Fibroblast of the conjunctiva (primary cell): Measurements from ENCODE around the gene RCBTB1.
"Not testable (repeated sequence)": the region's sequence is repeated elsewhere in the genome, so short reads cannot be mapped to it uniquely, and the experiment has no call there.

Source experiments
- DNase-seq: peaks from one replicate; pipeline ENCODE4 v3.0.0-alpha.2; 2010; ENCODE audit warnings: low read depth

RCBTB1 gene

DNA sequence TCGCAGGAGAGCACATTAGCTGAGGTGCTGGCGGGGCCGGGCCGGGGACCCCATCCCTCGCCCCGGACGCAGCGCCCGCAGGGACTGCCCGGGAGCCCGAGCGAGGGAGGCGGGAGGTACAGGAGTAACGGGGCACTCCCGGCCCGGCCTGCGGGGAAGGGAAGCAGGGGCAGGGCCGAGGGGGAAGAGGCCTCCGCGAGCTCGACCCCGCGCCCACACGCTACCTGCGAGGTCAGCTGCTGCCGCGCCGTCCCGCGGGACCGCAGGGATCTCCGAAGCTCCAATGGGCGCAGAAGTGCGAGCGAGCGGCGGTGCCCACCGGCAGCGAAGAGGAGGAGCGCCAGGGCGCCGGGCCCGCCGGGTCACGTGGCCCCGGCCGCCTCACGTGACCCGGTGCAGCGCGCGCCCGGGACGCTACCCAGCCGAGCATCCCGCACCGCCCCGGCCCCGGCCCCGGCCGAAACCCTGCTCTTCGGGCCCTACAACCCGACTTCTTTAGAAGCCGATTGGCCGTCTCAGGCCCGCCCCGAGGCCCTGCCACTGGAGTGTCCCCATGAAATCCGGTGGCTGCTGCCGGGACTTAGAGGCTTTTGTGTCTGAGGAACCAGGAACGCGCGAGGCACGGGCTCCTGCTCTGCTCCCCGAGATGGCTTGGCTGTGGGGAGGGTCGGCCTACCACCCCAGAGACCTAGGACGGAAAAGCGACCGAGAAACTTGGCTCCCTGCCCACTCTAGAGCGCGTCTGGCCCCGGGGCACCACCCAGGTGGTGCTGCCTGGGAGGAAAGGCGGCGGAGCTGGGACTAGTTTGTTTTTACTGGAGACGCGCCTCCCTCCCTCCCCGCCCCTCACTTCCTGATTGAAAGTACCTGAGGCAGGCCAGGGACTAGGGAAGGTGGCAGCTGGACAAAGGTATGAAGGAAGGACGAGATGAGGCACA lies at the start of gene RCBTB1:
Gene RCBTB1 (minus strand): TSS at position 339 of the 938 bp plus-strand sequence. CDS start 18,279 bp downstream, outside the sequence.
- DNase-seq = peak; percentile 6

DNA sequence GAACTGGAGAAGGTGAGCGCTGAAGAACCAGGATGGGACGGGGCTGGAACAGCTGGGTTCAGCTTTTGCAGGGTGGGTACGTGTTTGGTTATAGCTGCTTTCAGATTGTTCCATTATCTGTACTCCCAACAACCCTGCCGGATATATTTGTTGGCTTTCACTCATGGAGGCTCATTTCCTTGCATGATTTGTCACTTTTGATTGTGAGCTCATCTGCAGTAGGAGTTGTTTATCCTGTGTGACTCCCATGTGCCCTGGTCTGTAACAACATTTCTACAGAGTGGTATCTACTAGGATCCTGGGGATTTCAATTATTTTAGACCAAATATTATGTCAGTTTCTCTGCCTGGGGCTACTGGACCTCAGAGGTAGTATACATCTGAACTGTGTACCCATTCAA lies 48.4 kb upstream of the RCBTB1 start:
- DNase-seq = no peak

DNA sequence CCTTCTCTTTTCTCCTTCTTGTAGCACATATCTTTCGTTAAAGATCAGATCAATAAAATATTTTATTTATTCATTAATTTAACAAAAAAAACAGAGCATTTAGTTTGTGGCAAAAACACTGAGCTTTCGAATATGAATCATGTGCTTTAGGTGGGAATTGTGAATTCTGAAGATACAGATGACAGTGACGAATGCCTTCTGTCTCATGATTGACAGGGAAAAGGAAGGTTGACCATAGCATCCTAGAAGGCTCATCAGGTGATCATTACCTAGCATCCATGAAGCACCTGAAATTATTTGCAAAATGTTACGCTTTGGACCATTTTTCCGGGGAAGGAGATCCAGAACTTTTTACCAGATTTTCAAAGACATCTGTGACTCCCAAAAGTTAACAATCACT lies 46.8 kb upstream of the RCBTB1 start:
- DNase-seq = no peak

DNA sequence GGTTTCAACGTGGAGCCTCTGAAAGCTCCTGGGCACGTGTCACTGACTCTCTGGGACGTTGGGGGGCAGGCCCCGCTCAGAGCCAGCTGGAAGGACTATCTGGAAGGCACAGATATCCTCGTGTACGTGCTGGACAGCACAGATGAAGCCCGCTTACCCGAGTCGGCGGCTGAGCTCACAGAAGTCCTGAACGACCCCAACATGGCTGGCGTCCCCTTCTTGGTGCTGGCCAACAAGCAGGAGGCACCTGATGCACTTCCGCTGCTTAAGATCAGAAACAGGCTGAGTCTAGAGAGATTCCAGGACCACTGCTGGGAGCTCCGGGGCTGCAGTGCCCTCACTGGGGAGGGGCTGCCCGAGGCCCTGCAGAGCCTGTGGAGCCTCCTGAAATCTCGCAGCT lies 45.2 kb upstream of the RCBTB1 start:
- no peak for DNase-seq

DNA sequence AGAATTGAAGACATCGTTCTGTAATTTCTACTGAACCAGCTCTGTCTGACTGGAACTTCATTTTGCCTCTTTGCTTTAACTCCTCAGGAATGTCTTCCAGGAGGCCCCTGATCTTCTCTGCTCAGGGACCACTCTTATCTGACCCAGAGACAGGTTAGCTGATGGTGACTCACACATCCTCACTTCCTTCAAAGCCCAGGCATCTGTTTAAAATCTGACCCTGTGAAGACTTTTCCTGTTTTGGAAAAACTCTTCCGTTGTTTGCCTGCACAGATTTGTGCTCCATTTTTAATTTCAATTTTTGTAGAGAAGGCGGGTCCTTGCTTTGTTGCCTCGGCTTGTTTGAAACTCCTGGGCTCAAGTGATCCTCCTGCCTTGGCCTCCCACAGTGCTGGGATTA lies 44.6 kb upstream of the RCBTB1 start:
- no peak for DNase-seq

DNA sequence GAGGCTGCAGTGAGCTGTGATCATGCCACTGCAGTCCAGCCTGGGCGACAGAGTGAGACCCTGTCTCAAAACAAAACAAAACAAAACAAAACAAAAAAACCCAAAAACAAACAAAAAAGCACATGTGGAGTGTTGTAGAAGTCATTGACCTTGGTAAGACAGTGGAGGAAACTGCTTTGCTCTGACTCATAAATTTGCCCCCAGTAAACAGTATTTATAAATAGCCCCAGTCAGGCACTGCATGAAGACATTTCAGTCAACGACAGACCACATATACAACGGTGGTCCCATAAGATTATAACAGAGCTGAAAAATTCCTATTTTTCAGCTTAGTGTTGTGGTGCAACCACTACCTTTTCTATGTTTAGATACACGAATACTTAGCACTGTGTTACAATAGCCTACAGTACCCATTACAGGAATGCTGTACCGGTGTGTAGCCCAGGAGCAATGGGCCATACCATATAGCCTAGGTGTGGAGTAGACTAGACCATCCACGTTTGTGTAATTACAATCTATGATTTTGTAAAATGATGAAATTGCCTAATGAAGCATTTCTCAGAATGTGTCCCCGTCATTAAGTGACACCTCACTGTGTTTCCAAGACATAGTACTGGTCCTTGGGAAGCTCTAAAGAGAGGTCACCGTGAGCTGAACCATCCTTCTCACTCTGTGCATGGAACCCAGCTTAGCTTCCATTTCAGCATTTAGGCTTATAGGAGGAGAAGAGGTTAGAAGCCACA lies 44.0 kb upstream of the RCBTB1 start:
- DNase-seq = no peak

DNA sequence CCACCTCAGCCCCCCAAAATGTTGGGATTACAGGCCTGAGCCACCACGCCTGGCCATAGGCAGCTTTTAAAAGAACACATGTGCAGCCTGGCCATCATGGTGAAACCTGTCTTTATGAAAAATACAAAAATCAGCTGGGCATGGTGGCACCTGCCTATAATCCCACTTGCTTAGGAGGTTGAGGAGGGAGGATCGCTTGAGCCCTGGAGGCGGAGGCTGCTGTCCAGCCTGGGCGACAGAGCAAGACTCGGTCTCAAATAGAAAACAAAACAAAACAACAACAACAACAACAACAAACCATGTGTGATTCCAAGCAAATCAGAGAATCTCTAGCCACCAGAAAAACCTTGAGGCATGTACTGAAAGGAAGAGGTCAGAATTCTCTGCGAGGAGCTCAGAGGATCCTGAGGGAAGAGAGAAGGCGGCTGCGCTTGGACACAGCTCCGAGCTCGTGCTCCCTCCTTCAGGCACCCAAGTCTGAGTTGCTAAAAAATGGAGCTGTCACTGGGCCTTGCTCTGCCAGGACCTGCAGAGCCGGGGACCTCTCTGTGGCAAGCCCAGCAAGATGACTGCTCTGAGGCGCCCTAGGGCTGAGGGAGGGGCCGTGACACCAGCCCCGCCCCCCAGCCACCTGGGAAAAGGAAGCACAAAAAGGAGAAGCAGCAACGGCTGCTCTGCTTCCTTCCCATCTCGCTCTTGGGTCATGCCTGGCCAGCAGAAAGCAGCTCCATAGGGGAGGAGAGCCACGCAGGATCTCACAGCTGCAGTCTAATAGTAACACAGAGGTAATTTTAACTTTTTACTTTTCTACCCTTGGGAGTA lies 42.7 kb upstream of the RCBTB1 start, which contains the start of gene ARL11:
Gene ARL11 (plus strand): TSS at position 677 of the 822 bp plus-strand sequence. CDS start 1,941 bp downstream, outside the sequence.
- DNase-seq = no peak

DNA sequence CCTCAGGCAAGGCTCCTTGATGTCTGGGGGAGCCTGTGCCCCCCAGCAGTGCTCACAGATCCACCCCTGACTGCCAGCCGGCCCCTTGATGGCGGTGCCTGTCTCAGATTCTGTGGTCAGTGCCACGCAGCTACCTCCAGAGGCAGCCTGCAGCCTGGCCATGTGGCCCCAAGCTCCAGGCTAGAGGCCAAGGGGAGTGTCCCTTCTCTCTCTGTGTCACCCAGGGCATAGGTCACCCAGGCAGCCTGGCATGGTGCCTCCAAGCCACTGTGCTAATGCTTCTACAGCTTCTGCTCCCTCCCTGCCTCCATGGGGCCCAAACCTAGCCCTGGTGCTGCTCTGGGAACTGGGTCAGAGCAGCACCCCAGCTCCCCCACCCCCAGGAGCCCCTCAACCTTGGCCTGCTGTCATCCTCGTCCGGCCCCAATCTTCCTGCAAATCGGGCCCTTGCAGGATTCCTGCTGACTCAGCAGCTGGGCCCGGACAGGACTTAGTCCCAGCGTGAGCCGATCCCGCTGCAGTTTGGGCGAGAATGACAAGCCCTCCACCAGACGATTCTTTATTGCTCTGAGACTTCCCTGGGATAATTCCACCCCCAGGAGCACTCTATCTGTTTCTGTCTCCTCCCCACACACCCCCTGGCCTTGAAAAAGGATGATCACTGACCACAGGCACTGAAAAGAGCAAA lies 40.2 kb upstream of the RCBTB1 start:
- DNase-seq = no peak

DNA sequence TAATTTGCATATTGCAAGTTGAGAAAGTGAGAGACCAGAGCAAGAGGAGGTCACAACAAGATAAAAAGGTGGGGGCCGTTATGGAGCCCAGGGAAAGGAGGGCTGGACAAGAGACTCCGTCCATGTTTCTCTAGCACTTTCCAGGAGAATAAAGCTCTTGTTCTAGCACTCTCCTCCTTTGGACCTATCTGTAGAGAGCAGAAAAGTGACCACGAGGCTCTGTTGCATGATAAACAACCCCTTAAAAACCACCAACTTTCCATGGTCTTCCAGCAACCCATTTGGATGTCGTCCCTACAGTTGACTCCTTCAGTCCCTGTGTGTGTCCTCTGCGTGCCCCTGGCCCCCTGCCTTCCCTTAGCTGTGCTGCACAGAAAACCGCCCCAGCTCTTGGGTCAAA lies 38.9 kb upstream of the RCBTB1 start:
- DNase-seq = no peak

DNA sequence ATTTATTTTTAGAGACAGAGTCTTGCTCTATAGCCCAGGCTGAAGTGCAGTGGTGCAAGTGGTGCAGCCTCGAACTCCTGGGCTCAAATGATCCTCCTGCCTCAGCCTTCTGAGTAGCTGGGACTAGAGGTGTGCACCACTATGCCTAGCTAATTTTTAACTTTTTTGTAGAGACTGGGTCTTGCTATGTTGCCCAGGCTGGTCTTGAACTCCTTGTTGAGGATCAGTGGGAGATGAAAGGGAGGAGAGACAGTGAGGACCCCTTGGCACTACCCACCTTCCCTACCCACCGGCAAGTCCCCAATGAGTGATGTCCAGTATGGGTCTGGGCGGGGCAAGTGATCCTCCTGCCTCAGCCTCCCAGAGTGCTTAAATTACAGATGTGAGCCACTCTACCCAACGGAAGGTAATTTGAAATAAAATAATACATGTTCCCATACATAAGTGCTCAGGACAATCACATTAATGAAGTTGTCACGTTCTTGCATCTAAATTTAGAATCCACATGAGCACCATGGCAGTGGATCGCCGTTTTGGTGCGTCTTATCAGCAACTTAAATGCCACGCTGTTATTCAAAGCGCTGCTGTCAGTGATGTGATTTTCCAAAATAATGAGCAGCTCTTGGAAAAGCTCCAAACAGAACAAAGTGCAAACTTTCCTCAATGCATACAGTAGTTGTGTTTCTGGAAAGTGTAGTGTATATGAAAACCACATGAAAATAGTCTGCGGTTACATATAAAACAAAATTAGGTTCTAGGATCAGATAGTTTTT lies 37.0 kb upstream of the RCBTB1 start:
- DNase-seq = no peak

DNA sequence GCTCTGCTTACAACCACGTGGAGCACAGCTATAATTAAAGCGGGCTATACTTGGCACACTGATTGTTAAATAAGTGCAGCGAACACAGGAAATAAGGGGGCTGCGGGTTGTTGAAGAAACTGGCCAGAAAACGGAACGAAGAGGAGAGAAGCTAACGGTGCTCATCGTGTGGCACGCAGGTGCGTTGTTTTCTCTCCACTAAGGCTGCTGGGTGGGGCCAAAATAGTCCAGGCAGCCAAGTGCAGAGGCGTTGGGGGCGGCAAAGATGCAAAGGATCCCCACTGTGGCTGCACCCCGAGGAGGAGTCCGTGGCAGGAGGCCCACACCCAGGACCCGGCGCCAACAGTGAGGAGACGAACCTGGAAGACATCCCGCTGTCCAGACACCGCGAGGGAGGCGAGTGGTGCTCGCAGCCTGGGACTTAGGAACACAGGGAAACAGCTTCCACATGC lies 34.8 kb upstream of the RCBTB1 start:
- DNase-seq = no peak

DNA sequence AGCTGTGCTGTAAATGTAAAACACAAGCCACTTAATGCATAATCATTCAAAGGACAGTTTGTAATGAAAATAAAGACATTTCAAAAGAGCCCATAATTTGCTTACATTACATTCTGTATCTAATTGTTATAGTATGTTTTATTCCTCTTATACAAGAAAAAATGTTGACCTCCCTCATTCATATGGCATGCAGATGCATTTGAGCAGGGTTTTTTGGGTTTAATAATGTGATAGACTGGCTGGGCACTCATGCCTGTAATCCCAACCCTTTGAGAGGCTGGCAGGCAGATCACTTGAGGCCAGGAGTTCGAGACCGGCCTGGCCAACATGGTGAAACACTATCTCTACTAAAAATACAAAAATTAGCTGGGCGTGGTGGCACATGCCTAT lies 31.3 kb upstream of the RCBTB1 start:
- no peak for DNase-seq

DNA sequence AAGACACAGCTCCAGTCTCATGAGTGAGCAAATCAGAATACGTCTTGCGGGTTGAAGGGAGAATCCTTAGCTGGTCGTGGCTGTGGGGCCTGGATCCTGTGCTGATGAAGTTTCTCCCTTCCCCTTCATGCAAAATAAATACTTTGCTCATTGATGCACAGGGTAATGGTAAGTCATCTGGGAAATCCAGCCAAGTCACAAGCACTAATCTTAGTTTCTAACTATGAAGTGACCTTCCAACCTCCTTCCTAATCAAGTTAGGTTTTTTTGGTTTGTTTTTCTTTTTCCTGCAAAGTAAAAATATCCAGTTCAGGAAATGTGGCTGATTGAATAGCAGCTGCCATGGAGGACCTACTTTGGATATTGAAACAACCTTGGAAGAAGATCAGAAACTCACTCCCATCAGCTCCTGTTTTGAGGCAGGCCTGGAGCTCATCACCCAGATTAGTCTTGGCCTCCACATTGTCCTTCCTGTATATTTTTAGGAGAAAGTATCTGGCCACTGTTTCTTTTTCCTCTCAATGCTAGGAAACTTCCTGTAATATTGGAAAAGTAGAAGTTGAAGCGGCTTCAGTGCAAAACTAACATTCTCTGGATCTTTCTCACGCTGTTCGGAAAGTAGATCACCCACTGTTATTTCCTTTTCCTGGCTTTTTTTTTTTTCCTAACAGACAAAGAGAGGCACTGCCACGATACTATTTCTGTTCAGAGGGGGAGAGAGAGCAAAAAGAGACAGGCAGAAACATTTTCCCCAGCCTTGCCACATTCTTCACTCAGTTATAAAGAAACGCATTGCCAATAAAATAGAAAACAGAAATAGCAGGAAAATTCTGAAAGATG lies 30.7 kb upstream of the RCBTB1 start:
- DNase-seq = no peak

DNA sequence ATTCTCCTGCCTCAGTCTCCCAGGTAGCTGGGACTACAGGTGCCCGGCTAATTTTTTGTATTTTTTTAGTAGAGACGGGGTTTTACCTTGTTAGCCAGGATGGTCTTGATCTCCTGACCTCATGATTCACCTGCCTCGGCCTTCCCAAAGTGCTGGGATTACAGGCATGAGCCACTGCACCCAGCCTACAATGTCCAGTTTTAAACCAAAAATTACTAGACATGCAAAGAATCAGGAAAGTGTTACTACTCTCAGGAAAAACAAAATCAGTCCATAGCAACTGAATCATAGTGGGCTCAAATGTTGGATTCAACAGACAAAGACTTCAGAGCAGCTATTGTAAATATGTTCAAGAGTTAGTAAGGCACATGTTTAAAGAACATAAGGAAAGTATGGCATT lies 26.7 kb upstream of the RCBTB1 start:
- not testable (repeated sequence) for DNase-seq

DNA sequence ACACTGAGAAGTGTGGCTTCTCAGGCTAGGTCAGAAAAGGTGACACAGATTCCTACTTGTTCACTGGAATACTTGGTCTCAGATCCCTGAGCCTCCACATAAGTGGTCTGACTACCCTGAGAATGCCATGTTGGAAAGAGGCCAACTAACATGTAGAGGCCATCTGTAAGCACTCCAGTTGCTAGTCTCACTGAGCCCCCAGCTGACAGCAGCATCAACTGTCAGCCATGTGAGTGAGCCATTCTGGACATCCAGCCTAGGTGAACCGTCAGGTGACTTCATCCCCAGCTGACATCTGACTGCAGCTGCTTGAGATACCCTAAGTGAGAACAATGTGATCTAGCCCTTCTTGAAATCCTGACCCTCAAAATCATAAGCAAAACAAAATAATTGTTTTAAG lies 24.8 kb upstream of the RCBTB1 start:
- no peak for DNase-seq

DNA sequence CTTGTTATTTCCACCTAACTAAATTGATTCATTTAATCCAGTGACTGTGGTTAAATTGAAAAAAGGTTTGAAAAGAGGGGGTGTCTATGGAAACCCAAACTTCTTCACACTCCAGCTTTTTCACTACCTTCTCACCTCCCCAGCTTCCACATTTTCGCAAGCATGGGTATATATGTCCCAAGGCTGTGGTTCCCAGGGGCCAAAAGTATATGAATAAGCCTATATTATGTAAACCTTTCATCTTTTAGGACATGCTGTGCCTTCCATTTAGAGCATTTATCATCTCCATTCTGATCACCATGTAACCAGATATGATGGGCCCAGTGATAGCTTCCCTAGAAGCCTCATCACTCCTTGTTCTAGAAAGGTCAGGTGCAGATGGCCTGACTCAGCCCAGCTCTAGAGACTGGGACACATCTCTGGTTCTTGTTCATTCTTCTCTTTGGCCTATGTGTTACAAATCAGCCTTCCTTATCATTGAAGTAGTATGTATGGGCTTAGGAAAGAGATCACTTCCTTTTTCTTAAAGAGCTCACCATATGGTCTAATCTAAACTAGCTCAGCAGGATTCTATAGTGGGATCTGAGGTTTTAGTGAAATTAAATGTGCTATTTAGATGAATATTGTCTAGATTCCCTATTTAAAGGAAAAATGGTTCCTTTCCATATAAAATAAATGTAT lies 23.4 kb upstream of the RCBTB1 start:
- DNase-seq = no peak

DNA sequence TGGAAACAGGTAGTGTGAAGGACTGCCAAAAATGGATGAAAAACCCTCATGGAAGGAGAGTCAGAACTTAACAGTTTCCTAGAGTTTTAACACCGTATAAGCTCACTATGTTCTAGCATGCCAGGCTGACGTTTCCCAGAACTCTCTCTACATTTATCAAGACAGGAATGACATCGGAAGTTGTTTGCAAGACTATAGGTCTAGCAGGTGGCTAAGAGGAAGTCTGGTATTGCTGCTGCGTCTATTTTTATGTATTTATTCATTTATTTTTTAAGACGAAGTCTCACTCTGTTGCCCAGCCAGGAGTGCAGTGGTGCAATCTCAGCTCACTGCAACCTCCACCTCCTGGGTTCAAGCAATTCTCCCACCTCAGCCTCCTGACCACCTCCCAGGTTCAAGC lies 22.4 kb upstream of the RCBTB1 start:
- no peak for DNase-seq

DNA sequence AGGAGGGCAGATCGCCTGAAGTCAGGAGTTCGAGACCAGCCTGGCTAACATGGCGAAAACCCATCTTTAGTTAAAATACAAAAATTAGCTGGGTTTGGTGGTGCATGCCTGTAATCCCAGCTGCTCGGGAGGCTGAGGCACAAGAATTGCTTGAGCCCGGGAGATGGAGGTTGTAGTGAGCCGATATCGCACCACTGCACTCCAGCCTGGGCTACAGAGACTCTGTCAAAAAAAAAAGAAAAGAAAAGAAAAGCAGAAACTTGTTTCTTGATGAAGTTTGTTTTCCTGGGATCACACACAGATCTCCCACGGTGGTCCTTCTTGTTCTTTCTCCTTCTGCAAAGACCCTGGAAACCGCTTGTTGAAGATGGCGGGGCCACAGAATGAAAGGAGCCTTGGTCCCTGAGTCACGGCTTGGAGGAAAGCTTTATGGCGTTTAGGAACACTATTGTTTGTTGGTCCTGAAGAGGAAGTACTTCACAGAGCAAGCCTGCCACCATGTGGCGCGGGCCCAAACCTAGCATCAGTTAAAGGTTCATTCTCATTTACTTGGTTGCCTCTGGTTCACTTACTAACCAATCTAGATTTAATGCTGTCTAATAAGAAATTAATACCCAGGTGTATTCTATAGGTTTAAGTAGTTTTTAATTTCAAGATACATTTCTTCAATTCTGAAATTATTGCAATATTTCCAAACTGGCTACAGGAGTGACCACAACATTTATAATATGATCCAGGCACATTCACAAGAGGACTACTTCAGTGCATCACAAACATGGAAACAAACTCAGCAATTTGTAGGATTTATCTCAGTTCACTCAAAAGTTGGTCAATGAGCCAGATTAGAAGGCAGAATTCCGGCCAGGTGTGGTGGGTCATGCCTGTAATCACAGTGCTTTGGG lies 21.6 kb upstream of the RCBTB1 start:
- DNase-seq = peak; percentile 88
